K562 (cell line): ENCODE results near the gene PTPRU. TPM values are rescaled to one million over a fixed set of nuclear protein-coding genes. Genes with fewer than 3 reads are reported as not detected.

Experiments
- ATAC-seq: fragments of 200-7000 bp; cut with Tn5 transposase; 3 replicates; pipeline ENCODE4 v1.9.1; 2020; ENCODE audit warnings: moderate library complexity
- BruUV-seq: library from RNA; stranded (reverse); fragments of 400-500 nt; replicated peaks from 2 replicates; lab custom pipeline; 2021; lab: Mats Ljungman, UMichigan
- CTCF ChIA-PET: fragments of 300-600 bp; formaldehyde crosslinking; extraction: SDS; loops from one replicate; lab custom pipeline; 2021; ENCODE audit warnings: low intra/inter-chr PET ratio; lab: Yijun Ruan, JAX
- POLR2A ChIA-PET: fragments of 300-600, 350-650 bp; sonication (Branson Sonifier 250); formaldehyde crosslinking; extraction: SDS; loops from one replicate; lab custom pipeline; 2021; ENCODE audit warnings: antibody characterized with exemption, inconsistent platforms; lab: Yijun Ruan, JAX
- DNase-seq, 4 experiments: peaks; one replicate each; pipeline versions ENCODE4 v3.0.0 to v3.0.0-alpha.2; 2011 to 2018; ENCODE audit warnings: low spot score in 3 of 4, mixed read lengths in 3 of 4; ENCODE audit errors: extremely low read depth in 1 of 4
- FAIRE-seq: peaks from 2 replicates; lab custom pipeline; 2011; peaks lifted over from hg19 to GRCh38; lab: Jason Lieb, UNC
- H2AFZ ChIP-seq: 2 replicates; pipeline ENCODE4 v1.6.0; 2011; ENCODE audit warnings: low read depth, low read length, control low read depth, inconsistent platforms
- H3K27ac ChIP-seq: fragments of 200-600 bp; 3 replicates; pipeline ENCODE4 v1.8.0; 2011; ENCODE audit warnings: low read depth, mild to moderate bottlenecking, control low read depth, inconsistent platforms, low read length, moderate library complexity, mixed read lengths; ENCODE audit errors: extremely low read depth
- H3K27me3 ChIP-seq, 2 experiments: fragments of 300-600 bp in 1 of 2; 2 replicates in 1 of 2; 3 replicates in 1 of 2; pipeline versions ENCODE4 v1.6.0 to v1.8.0; 2011; ENCODE audit warnings: inconsistent platforms in 2 of 2, low read length in 2 of 2, mild to moderate bottlenecking in 1 of 2, mixed read lengths in 1 of 2, moderate library complexity in 1 of 2; ENCODE audit not compliant: control insufficient read depth in 2 of 2, insufficient read depth in 2 of 2
- H3K36me3 ChIP-seq: fragments of 300-600 bp; 3 replicates; pipeline ENCODE4 v1.8.0; 2011; ENCODE audit warnings: mild to moderate bottlenecking, low read length, inconsistent platforms; ENCODE audit not compliant: control insufficient read depth, insufficient read depth
- H3K4me1 ChIP-seq, 2 experiments: fragments of 200-600 bp in 1 of 2; replicated peaks in 1 of 2; 2 replicates in 1 of 2; 3 replicates in 1 of 2; pipeline versions ENCODE4 v1.5.1 to v1.8.0; 2011; ENCODE audit warnings: inconsistent platforms in 2 of 2, low read length in 2 of 2, mild to moderate bottlenecking in 1 of 2, mixed read lengths in 1 of 2, moderate library complexity in 1 of 2; ENCODE audit not compliant: control insufficient read depth in 2 of 2, insufficient read depth in 2 of 2
- H3K4me2 ChIP-seq: 2 replicates; pipeline ENCODE4 v1.6.1; 2011; ENCODE audit warnings: low read length, control low read depth, inconsistent platforms, mixed read lengths; ENCODE audit not compliant: insufficient read depth
- H3K4me3 ChIP-seq: fragments of 200-600 bp; sonication (generic), shearing (Covaris generic); 2 replicates; pipeline ENCODE4 v1.5.1; 2016; ENCODE audit warnings: control low read depth, inconsistent platforms
- H3K79me2 ChIP-seq: fragments of 200-600 bp; 3 replicates; pipeline ENCODE4 v1.8.0; 2011; ENCODE audit warnings: low read length, inconsistent platforms; ENCODE audit not compliant: control insufficient read depth, insufficient read depth
- H3K9ac ChIP-seq, 2 experiments: 2 replicates each; pipeline versions ENCODE4 v1.6.0 to v1.6.1; 2011; ENCODE audit warnings: low read depth in 2 of 2, low read length in 2 of 2, control low read depth in 1 of 2, inconsistent platforms in 1 of 2, mild to moderate bottlenecking in 1 of 2, mixed read lengths in 1 of 2; ENCODE audit not compliant: insufficient read depth in 1 of 2
- H3K9me1 ChIP-seq: one replicate; pipeline ENCODE4 v1.6.0; 2011; ENCODE audit warnings: inconsistent platforms, mild to moderate bottlenecking, low read length, moderate library complexity; ENCODE audit not compliant: control insufficient read depth, insufficient read depth
- H3K9me3 ChIP-seq: replicated peaks from 2 replicates; pipeline ENCODE4 v1.5.1; 2011; ENCODE audit warnings: low read depth, low read length, inconsistent platforms; ENCODE audit not compliant: control insufficient read depth, insufficient read depth
- H4K20me1 ChIP-seq: replicated peaks from 2 replicates; pipeline ENCODE4 v1.6.1; 2011; ENCODE audit warnings: low read length, inconsistent platforms, mixed read lengths; ENCODE audit not compliant: control insufficient read depth, insufficient read depth
- ERF ChIP-seq: fragments of 450-650 bp; formaldehyde crosslinking; IDR thresholded peaks from 2 replicates; pipeline ENCODE4 v1.4.0; 2020; ENCODE audit warnings: mild to moderate bottlenecking, mixed read lengths
- FOXO4 ChIP-seq: fragments of 450-650 bp; formaldehyde crosslinking; IDR thresholded peaks from 2 replicates; pipeline ENCODE4 v1.4.0; 2020; ENCODE audit warnings: mild to moderate bottlenecking, moderate library complexity
- POLR2A ChIP-seq: fragments of 450-650 bp; conservative IDR thresholded peaks from 2 replicates; pipeline ENCODE4 v1.6.1; 2016
- POLR2AphosphoS5 ChIP-seq: IDR thresholded peaks from 2 replicates; pipeline ENCODE4 v1.6.1; 2011; ENCODE audit warnings: mild to moderate bottlenecking, low read depth, low read length, moderate library complexity; ENCODE audit not compliant: control insufficient read depth, insufficient read depth
- WGBS: fragments of 100-300 bp; shearing (Covaris generic); methylation state at CpG from one replicate; pipeline ENCODE4 v1.1.6; 2016; ENCODE audit warnings: low coverage, mixed read lengths; ENCODE audit not compliant: insufficient coverage; ENCODE audit errors: missing lambda C conversion rate; 5-methylcytosine and 5-hydroxymethylcytosine counted together
- in situ Hi-C: fragments of 300-500 bp; cut with MboI; formaldehyde crosslinking; loops from 4 replicates; pipeline ENCODE4 v1.15.0; 2018; ENCODE audit warnings: inconsistent platforms, mixed read lengths
- intact Hi-C: fragments of 100-400 bp; cut with micrococcal nuclease; formaldehyde crosslinking; loops from 2 replicates; pipeline ENCODE4 v1.14.2; 2022
- polyA plus RNA-seq, 8 experiments: library from polyadenylated mRNA; depleted of rRNA in 4 of 8; stranded (reverse) in 5 of 8; unstranded in 3 of 8; fragments of >200 nt; fragmentation: Nextera tagmentation in 2 of 8; fragmentation: Illumina TruSeq in 1 of 8; extraction: Ambion mirVana in 2 of 8; extraction: Trizol in 1 of 8; gene quantifications; 2 replicates each; pipeline versions ENCODE4 v1.2.1 to v1.2.3, GENCODE V29; 2011 to 2014; ENCODE audit warnings: inconsistent platforms in 1 of 8, missing spikeins in 1 of 8
- total RNA-seq, 7 experiments: library from RNA; depleted of rRNA in 6 of 7; stranded (reverse); fragments of >200 nt in 6 of 7; fragmentation: Illumina TruSeq in 2 of 7; extraction: Trizol in 2 of 7; gene quantifications; 2 replicates each; pipeline versions ENCODE4 v1.2.1 to v1.2.3, GENCODE V29; 2011 to 2021; ENCODE audit warnings: low replicate concordance in 1 of 7

Gene PTPRU
- total and polyA plus RNA-seq, 9 of the 15 experiments (the other 6 are each of a cell fraction or from before 2014, with no cell fraction given): 0.01 to 2.9 (median 1.0) TPM

DNA sequence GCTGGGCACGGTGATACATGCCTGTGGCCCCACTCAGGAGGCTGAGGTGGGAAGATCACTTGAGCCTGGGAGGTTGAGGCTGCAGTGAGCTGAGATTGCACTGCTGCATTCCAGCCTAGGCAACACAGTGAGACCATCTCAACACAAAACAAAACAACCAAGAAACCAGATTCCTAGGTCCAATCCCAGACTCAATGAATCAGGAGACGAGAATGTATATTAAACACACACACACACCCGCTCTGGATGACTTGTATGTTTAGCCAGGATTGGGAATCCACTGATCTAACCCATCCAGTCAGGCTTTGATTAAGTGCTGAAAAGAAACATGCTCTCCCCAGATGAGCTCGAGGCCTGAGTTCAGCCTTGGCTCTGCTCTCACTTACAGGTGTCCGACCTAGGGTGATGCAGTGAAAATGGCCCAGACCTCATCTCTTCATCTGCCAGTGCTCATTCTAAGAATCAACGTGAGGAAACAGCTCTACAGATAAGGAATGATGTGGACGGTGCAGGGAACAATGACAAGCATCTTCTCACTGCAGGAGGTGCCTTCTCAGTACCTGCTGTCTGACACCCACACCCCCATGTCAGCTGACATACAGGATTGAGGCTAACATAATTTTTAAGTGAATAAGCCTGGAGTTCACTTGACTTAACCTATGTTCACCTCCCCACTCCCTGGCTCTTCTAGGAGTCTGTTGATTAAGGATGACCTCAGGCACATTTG, 39.3 kb upstream of the PTPRU start:
- no peaks in the 10 kb centered on the region for H3K9me3 ChIP-seq
- H3K79me2 ChIP-seq: no peaks in the 10 kb centered on the region
- BruUV-seq: no TSS peak
- TF ChIP-seq FOXO4 (CRISPR knock-in tag) (no peak), POLR2A (0 out of 2 replicates have a peak, but pooled peaks have one; percentile 15), ERF (CRISPR knock-in tag) (no peak), POLR2AphosphoS5 (0 out of 2 replicates have a peak, but pooled peaks have one; percentile 19)
- POLR2A ChIA-PET: interaction anchor here (0.5 to 2.5 kb wide), 14 partner anchors 11 to 931 kb away, joined by 3 to 20 read pairs (median 4); partner anchors contain the start of gene SRSF4
- 53% methylated on average over 7 of the region's 7 CpGs for WGBS
- no peak overlapping the region for H3K4me3 ChIP-seq
- peaks cover 12 to 13% of the 10 kb centered on the region in 2 experiments for H3K4me1 ChIP-seq
- no peak overlapping the region for H3K4me2 ChIP-seq
- FAIRE-seq (no peak), DNase-seq (no peak), ATAC-seq (peak; percentile 16; the same call in 2 of the 3 replicates)
- H3K27me3 ChIP-seq: no peaks in the 10 kb centered on the region
- H3K27ac ChIP-seq: no peak overlapping the region
- no peak overlapping the region for H3K9ac ChIP-seq
- CTCF ChIA-PET: interaction anchor here (1.6 kb wide), 1 partner anchor 316 kb away, joined by 8 read pairs; no protein-coding TSS in a partner anchor
- H3K9me1 ChIP-seq: no peaks in the 10 kb centered on the region
- no peaks in the 10 kb centered on the region for H4K20me1 ChIP-seq
- intact Hi-C loops: no loop called here
- H3K36me3 ChIP-seq: peaks cover 91% of the 10 kb centered on the region
- in situ Hi-C loops: loop anchor here (5.0 kb wide), 1 partner anchor 315 kb away; no protein-coding TSS in a partner anchor
- no peak overlapping the region for H2AFZ ChIP-seq
